ENCODE data around the gene FGFRL1. TPM values are rescaled to one million over a fixed set of nuclear protein-coding genes. Genes with fewer than 3 reads are reported as not detected.
A peak's percentile ranks its signal among the peaks of the same experiment; 100 is the strongest.

FGFRL1 gene
- total RNA-seq, 1 experiment from 2014 or later, result 33.5 TPM

GRCh38 chr4:1040344-1041146 lies 29.1 kb downstream of the FGFRL1 start:
- no peak overlapping the region for H3K27ac Mint-ChIP-seq (ENCODE audit: low read depth, unreplicated experiment)

GRCh38 chr4:1041147-1041935 lies 29.9 kb downstream of the FGFRL1 start:
- Mint-ChIP-seq H3K27ac (ENCODE audit: low read depth, unreplicated experiment) (no peak overlapping the region), H3K36me3 (ENCODE audit: insufficient read depth, unreplicated experiment) (peaks cover 5% of the 10 kb centered on the region), H3K9me3 (ENCODE audit: unreplicated experiment) (no peaks in the 10 kb centered on the region), H3K4me1 (ENCODE audit: insufficient read depth, unreplicated experiment) (peaks cover 18% of the 10 kb centered on the region), H3K4me3 (ENCODE audit: unreplicated experiment) (peak overlapping the region; percentile 50), H3K27me3 (ENCODE audit: insufficient read depth, unreplicated experiment) (no peaks in the 10 kb centered on the region)
- ChIA-PET POLR2A (interaction anchor here (0.6 kb wide), 1 partner anchor 307 kb away, joined by 3 read pairs; no protein-coding TSS in a partner anchor), CTCF (interaction anchor here (0.7 kb wide), 3 partner anchors 8 to 27 kb away, joined by 3 read pairs; no protein-coding TSS in a partner anchor)
- no TSS peak for BruUV-seq (replicated peaks)
- intact Hi-C loops (cut with micrococcal nuclease), result no loop called here
- DNase-seq (ENCODE audit: unreplicated experiment), result peak; percentile 27
- TF ChIP-seq CTCF (IDR thresholded peaks at IDR 0.05; ENCODE audit: unreplicated experiment), result no peak

More at GRCh38 chr4:1040344-1041146, 29.1 kb downstream of the FGFRL1 start:
- H3K4me3 Mint-ChIP-seq (ENCODE audit: unreplicated experiment), result no peak overlapping the region
- no peak for TF ChIP-seq CTCF (IDR thresholded peaks at IDR 0.05; ENCODE audit: unreplicated experiment)
- peaks cover 18% of the 10 kb centered on the region for H3K4me1 Mint-ChIP-seq (ENCODE audit: insufficient read depth, unreplicated experiment)
- H3K27me3 Mint-ChIP-seq (ENCODE audit: insufficient read depth, unreplicated experiment), result no peaks in the 10 kb centered on the region
- DNase-seq (ENCODE audit: unreplicated experiment), result no peak
- intact Hi-C loops (cut with micrococcal nuclease), result no loop called here
- CTCF ChIA-PET, result interaction anchor here (0.7 kb wide), 3 partner anchors 8 to 28 kb away, joined by 3 read pairs; no protein-coding TSS in a partner anchor
- BruUV-seq (replicated peaks), result no TSS peak
- H3K9me3 Mint-ChIP-seq (ENCODE audit: unreplicated experiment), result no peaks in the 10 kb centered on the region
- peaks cover 5% of the 10 kb centered on the region for H3K36me3 Mint-ChIP-seq (ENCODE audit: insufficient read depth, unreplicated experiment)
- POLR2A ChIA-PET, result interaction anchor here (0.6 kb wide), 1 partner anchor 308 kb away, joined by 3 read pairs; no protein-coding TSS in a partner anchor

- no peak for DNase-seq (ENCODE audit: unreplicated experiment)
- ChIA-PET CTCF (no interaction called here), POLR2A (no interaction called here)
- no TSS peak for BruUV-seq (replicated peaks)
- H3K36me3 Mint-ChIP-seq (ENCODE audit: insufficient read depth, unreplicated experiment), result peaks cover 5% of the 10 kb centered on the region
- peaks cover 18% of the 10 kb centered on the region for H3K4me1 Mint-ChIP-seq (ENCODE audit: insufficient read depth, unreplicated experiment)
- TF ChIP-seq CTCF (IDR thresholded peaks at IDR 0.05; ENCODE audit: unreplicated experiment), result no peak
- no peaks in the 10 kb centered on the region for H3K27me3 Mint-ChIP-seq (ENCODE audit: insufficient read depth, unreplicated experiment)
- H3K27ac Mint-ChIP-seq (ENCODE audit: low read depth, unreplicated experiment), result no peak overlapping the region
- intact Hi-C loops (cut with micrococcal nuclease), result loop anchor here (2.0 kb wide), 1 partner anchor 41 kb away; no protein-coding TSS in a partner anchor
- H3K9me3 Mint-ChIP-seq (ENCODE audit: unreplicated experiment), result no peaks in the 10 kb centered on the region
- H3K4me3 Mint-ChIP-seq (ENCODE audit: unreplicated experiment), result peak overlapping the region; percentile 50
These were observed 30.5 kb downstream of the FGFRL1 start for GRCh38 chr4:1041936-1042330.

Data from MCF 10A (cell line).